ENCODE results near the gene RIOX2. TPM values are rescaled to one million over a fixed set of nuclear protein-coding genes. Genes with fewer than 3 reads are reported as not detected.

RIOX2 gene
- total RNA-seq, 1 donor from 2014 or later = 20.2 TPM

GRCh38 chr3:98003306-98003969 is 31.2 kb upstream of the RIOX2 start:
- Histone ChIP-seq H3K79me2 (ENCODE audit: insufficient read depth, low read length) (no peaks in the 10 kb centered on the region), H3K27me3 (ENCODE audit: insufficient read depth, low read length) (peaks cover 2% of the 10 kb centered on the region), H3K4me2 (ENCODE audit: low read length) (no peak overlapping the region), H3K9ac (ENCODE audit: low read length) (no peak overlapping the region), H4K20me1 (ENCODE audit: insufficient read depth, low read length) (no peaks in the 10 kb centered on the region), H3K4me1 (ENCODE audit: insufficient read depth, low read length) (no peaks in the 10 kb centered on the region), H3K27ac (ENCODE audit: low read depth, low read length) (no peak overlapping the region), H3K4me3 (ENCODE audit: insufficient read depth, low read depth, low read length) (no peak overlapping the region), H3K9me3 (ENCODE audit: insufficient read depth, low read depth, low read length) (no peaks in the 10 kb centered on the region), H2AFZ (ENCODE audit: low read depth, low read length) (no peak overlapping the region), H3K36me3 (ENCODE audit: insufficient read depth, low read length) (no peaks in the 10 kb centered on the region)
- Mint-ChIP-seq H3K36me3 (ENCODE audit: low read depth, unreplicated experiment) (no peaks in the 10 kb centered on the region), H3K4me1 (ENCODE audit: low read depth, unreplicated experiment) (no peaks in the 10 kb centered on the region), H3K27ac (ENCODE audit: unreplicated experiment) (no peak overlapping the region), H3K4me3 (ENCODE audit: unreplicated experiment) (no peak overlapping the region), H3K27me3 (ENCODE audit: low read depth, unreplicated experiment) (no peaks in the 10 kb centered on the region), H3K9me3 (ENCODE audit: unreplicated experiment) (no peaks in the 10 kb centered on the region)
- FAIRE-seq (no peak), DNase-seq (ENCODE audit: low read depth) (no peak)
- TF ChIP-seq EZH2 (IDR thresholded peaks at IDR 0.05; ENCODE audit: insufficient read depth, low read length) = no peak
- TF ChIP-seq CTCF (IDR thresholded peaks at IDR 0.05; ENCODE audit: insufficient read depth, low read depth, low read length) = no peak

DNA sequence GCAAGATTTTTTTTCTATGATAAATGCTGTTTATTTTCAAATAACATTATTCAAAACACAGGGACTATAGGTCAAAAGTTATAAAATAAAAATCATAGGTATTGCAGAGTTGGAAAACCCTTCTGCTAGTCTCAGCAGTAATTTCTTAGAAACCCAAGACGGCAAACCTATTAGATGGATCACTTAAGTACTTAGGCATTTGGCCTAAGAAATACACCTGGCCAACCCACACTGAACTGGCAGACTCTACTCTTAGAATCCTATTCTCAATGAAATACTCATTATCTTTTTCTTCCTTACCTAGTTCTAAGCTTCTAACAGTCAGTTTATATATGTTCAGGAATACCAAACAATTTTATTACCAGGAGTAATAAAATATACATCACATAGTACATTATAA is 30.5 kb upstream of the RIOX2 start:
- no peak for TF ChIP-seq EZH2 (IDR thresholded peaks at IDR 0.05; ENCODE audit: insufficient read depth, low read length)
- TF ChIP-seq CTCF (IDR thresholded peaks at IDR 0.05; ENCODE audit: insufficient read depth, low read depth, low read length) = no peak
- Mint-ChIP-seq H3K4me1 (ENCODE audit: low read depth, unreplicated experiment) (no peaks in the 10 kb centered on the region), H3K27ac (ENCODE audit: unreplicated experiment) (no peak overlapping the region), H3K27me3 (ENCODE audit: low read depth, unreplicated experiment) (no peaks in the 10 kb centered on the region), H3K4me3 (ENCODE audit: unreplicated experiment) (no peak overlapping the region), H3K36me3 (ENCODE audit: low read depth, unreplicated experiment) (no peaks in the 10 kb centered on the region), H3K9me3 (ENCODE audit: unreplicated experiment) (no peaks in the 10 kb centered on the region)
- peaks cover 2% of the 10 kb centered on the region for H3K27me3 ChIP-seq (ENCODE audit: insufficient read depth, low read length)
- H3K4me2 ChIP-seq (ENCODE audit: low read length) = no peak overlapping the region
- DNase-seq (ENCODE audit: low read depth) = no peak
- H3K9ac ChIP-seq (ENCODE audit: low read length) = no peak overlapping the region
- no peak for FAIRE-seq
- no peaks in the 10 kb centered on the region for H3K4me1 ChIP-seq (ENCODE audit: insufficient read depth, low read length)
- H2AFZ ChIP-seq (ENCODE audit: low read depth, low read length) = no peak overlapping the region
- H3K9me3 ChIP-seq (ENCODE audit: insufficient read depth, low read depth, low read length) = no peaks in the 10 kb centered on the region
- no peaks in the 10 kb centered on the region for H4K20me1 ChIP-seq (ENCODE audit: insufficient read depth, low read length)
- H3K79me2 ChIP-seq (ENCODE audit: insufficient read depth, low read length) = no peaks in the 10 kb centered on the region
- no peak overlapping the region for H3K27ac ChIP-seq (ENCODE audit: low read depth, low read length)
- no peaks in the 10 kb centered on the region for H3K36me3 ChIP-seq (ENCODE audit: insufficient read depth, low read length)
- H3K4me3 ChIP-seq (ENCODE audit: insufficient read depth, low read depth, low read length) = no peak overlapping the region

DNA sequence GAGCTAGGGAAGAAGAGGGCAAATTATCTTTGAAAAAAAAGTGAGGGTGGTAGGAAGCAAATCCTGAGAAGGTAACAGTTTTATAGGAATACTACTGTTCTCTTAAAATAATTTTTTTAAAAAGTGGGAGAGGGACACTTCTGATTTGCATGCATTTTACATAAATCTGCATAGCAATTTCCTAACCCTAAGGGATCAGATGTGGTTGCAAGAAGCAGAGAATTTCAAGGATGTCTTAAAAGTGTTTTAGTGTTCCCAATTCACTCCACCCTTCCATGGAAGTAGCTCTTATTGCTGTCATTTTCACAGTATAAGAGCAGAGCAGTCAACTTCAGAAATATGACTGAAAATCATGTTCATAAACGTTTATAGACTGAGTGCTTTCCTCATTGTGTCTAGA is 27.8 kb upstream of the RIOX2 start:
- no peak overlapping the region for H3K27ac Mint-ChIP-seq (ENCODE audit: unreplicated experiment)
- Histone ChIP-seq H3K79me2 (ENCODE audit: insufficient read depth, low read length) (no peaks in the 10 kb centered on the region), H3K4me1 (ENCODE audit: insufficient read depth, low read length) (no peaks in the 10 kb centered on the region), H4K20me1 (ENCODE audit: insufficient read depth, low read length) (no peaks in the 10 kb centered on the region), H3K27ac (ENCODE audit: low read depth, low read length) (no peak overlapping the region), H3K27me3 (ENCODE audit: insufficient read depth, low read length) (peaks cover 2% of the 10 kb centered on the region), H3K4me2 (ENCODE audit: low read length) (no peak overlapping the region), H3K9me3 (ENCODE audit: insufficient read depth, low read depth, low read length) (no peaks in the 10 kb centered on the region), H3K4me3 (ENCODE audit: insufficient read depth, low read depth, low read length) (no peak overlapping the region), H2AFZ (ENCODE audit: low read depth, low read length) (no peak overlapping the region), H3K9ac (ENCODE audit: low read length) (no peak overlapping the region), H3K36me3 (ENCODE audit: insufficient read depth, low read length) (no peaks in the 10 kb centered on the region)
- no peaks in the 10 kb centered on the region for H3K27me3 Mint-ChIP-seq (ENCODE audit: low read depth, unreplicated experiment)
- no peak overlapping the region for H3K4me3 Mint-ChIP-seq (ENCODE audit: unreplicated experiment)
- no peaks in the 10 kb centered on the region for H3K36me3 Mint-ChIP-seq (ENCODE audit: low read depth, unreplicated experiment)
- no peak for FAIRE-seq
- H3K4me1 Mint-ChIP-seq (ENCODE audit: low read depth, unreplicated experiment) = no peaks in the 10 kb centered on the region
- no peak for DNase-seq (ENCODE audit: low read depth)
- no peaks in the 10 kb centered on the region for H3K9me3 Mint-ChIP-seq (ENCODE audit: unreplicated experiment)
- TF ChIP-seq CTCF (IDR thresholded peaks at IDR 0.05; ENCODE audit: insufficient read depth, low read depth, low read length) (no peak), EZH2 (IDR thresholded peaks at IDR 0.05; ENCODE audit: insufficient read depth, low read length) (no peak)
